Measurements from ENCODE around the gene LSM6.

DNA sequence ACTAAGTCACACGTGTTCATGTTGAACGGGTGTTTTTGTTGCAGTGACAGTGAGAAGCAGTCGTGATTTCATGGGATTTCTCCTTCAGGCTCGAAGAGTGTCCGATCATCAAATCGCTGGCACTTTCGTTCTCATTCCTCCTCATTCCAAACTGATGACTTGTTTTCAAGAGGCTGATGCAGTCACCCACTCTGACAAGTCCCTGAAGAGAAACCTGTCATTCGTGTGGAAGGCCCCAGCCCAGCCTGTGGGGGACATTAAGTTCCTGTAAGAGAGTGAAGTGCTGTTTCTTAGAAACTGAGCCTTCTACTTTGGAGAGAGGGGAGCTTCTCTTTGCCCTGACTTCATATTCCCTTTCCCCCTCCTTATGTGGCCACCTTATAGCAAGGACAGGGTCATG, 46.8 kb downstream of the LSM6 start:
- no peak for TF ChIP-seq CTCF (IDR thresholded peaks at IDR 0.05; ENCODE audit: low read length)
- no peak for TF ChIP-seq EZH2 (optimal IDR thresholded peaks at IDR 0.05; ENCODE audit: low read depth, low read length)
